HG03135 (cell line): ENCODE data around the gene ACOT8.
"Not testable (repeated sequence)": the region's sequence is repeated elsewhere in the genome, so short reads cannot be mapped to it uniquely, and the experiment has no call there.

Experiments used
- ATAC-seq: cut with Tn5 transposase; IDR thresholded peaks from one replicate; pipeline ENCODE4 v1.9.1; 2021; ENCODE audit warnings: mild to moderate bottlenecking, moderate library complexity; ENCODE audit not compliant: unreplicated experiment

Gene ACOT8

DNA sequence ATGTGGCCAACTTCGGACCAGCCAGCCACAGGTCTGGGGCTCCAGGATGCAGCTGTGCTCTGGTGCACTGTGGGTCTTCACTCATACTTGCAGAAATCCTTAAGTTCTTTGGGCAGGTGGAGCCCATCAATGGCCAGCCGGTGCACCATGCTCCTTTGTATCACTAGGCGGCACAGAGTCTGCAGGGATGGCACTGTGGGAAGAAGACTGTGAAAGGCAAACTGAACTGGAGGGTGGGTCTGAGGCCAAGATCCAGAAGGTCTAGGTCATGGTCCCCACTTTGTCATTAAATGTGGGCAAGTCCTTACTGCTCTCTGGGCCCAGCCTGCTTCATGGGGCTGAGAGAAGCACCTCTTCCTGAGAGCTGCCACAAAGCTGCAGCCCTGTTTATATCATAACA, 31.5 kb upstream of the ACOT8 start:
- ATAC-seq = no peak

DNA sequence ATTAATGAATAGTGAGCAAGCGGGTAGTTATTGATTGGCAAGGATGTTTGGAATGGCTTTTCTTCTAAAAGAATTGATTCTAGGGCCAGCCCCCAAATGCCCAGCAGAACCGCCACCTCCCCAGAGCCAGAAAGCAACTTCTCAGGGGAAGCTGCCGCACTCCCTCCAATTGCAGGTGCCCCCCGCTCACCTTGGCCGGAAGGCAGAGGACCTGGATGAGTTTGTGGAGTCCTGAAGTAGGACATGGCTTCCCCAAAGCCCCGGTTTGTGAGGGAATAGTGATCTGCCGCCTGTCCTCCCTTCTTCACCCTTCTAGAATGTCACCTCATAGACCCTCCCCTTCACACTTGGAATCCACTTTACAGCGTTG, 30.1 kb upstream of the ACOT8 start, which contains the start of gene SPATA25:
SPATA25 (minus strand) TSS at position 277 of the 370 bp plus-strand sequence; CDS start at position 245, 32 bp downstream.
- ATAC-seq = no peak

DNA sequence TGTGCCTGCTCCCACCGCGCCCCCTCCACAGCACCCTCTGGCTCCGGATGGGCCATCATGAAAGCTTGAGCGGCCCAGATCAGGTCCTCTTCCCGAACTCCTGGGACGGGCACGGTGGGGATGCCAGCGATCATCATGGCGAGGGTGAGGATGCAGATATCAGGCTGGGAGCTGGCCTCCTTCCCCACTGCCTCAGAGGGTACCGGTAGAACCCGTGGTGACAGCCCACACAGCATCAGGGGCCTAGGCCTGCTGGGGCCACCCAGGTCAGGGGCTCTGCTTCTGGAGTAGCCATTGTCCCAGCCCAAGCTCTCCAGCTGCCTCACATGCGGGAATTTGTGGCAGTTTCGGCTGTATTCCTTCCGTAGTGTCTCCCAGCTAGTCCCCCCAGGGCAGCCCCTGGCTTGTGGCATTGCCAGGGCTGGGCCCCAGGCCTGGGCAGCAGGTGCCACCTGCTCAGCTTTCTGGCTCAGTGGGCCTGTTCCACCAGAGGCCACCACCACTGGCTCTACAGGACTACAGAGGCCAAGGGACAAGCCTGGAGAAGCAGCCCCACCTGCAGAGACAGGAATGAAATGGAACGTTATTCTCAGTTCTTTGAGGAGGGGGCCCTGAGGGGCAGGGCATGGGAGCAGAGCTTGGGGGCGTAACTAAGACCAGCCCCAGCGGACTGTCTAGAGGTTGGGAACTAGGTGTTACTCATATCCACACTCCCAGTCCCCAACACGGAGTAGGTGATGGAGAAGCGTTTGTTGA, 29.6 kb upstream of the ACOT8 start:
- ATAC-seq = no peak

DNA sequence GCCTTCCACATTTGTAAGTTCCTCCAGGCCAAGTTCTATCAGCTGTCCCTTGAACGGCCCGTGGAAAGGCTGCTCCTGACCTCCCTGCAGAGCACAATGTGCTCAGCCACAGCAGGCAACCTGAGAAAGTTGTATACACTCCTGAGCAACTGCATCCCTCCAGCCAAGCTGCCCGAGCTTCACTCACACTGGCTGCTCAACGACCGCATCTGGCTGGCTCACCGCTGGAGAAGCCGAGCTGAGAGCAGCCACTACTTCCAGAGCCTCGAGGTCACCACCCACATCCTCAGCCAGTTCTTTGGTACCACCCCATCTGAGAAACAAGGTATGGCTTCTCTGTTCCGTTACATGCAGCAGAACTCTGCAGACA, 25.9 kb upstream of the ACOT8 start:
- ATAC-seq = no peak

DNA sequence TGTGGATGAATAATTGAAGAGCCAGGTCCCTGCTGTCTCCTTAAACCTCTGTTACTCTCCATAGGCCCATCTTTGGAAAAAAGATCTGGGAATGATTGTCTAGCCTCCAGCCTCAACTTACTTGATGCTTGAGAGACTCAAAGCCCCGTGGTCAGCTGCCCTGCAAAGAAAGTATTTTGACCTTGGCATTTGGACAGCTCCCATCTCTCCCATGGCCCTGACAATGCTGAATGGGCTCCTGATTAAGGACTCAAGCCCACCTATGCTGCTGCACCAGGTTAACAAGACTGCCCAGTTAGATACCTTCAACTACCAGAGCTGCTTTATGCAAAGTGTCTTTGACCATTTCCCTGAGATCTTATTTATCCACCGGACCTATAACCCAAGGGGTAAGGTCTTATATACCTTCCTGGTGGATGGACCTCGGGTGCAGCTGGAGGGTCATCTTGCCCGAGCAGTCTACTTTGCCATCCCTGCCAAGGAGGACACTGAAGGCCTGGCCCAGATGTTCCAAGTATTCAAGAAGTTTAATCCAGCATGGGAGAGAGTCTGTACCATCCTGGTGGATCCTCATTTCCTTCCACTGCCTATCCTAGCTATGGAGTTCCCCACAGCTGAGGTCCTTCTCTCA, 25.4 kb upstream of the ACOT8 start:
- no peak for ATAC-seq

DNA sequence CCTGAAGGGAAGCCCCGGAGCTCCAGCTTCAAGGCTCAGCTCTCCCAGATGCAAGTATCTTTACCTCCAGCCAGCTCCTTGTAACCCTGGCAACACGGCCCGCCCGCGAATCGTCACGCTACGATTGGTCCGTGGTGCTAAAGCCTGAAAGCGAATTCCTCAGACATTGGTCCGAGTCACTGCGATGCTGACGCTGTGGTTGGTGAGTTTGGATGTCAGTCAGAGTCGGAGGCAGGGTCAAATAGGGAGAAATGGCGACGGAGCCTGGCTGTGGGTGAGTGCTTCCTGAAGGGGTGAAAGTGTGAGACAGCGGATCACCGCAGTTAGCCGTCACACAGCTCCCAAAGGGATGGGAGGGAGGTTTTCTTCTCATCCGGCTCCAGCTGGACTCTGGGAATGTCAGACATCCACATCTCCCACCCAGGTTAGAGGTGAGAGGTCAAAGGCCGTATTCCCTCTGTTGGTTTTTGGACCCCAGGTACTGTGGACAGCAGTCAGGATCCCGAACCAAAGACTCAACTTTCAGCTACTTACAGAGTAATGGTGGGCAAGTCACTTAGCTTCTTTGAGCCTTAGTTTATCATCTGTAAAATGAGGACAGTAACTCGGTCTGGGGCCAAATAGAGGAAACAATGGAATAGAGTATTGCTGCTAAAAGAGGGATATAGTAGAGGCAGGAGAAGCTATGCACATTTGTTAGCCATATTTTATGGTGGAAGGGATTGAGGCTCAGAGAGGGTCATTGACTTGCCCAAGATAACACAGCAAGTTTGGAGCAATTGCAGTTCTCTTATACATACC, 24.0 kb upstream of the ACOT8 start, which contains the start of gene ZSWIM1:
ZSWIM1 (plus strand) TSS at position 240 of the 801 bp plus-strand sequence. CDS start 1,366 bp downstream, outside the sequence.
- peak; percentile 97 for ATAC-seq

DNA sequence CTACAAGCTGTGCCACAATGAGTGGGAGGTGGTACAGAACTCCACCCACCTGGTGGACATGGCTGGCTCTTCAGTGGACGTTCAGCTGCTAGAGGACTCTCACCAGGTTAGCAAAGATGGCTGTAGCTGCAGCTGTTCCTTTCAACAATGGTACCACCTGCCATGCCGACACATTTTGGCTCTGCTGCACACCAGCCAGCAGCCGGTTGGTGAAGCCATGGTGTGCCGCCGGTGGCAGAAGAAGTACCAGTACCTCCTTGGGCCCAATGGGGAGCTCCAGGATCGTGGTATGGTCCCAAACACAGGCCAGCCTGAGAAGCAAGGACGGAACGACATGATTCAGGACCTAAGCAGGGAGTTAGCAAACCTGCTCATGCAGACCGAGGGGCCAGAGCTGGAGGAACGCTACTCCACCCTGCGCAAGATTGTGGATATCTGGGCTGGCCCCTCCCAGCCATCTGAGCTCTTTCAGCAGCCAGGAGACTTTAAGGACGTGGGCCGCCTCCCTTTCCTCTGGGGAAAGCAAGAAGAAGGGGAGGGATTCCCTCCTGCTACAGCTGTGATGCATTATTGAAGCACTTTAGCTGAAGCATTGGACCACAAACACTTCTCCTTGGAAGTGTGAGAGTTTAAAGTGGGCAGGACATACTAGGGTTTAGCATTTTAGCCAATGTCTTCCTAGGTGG, 21.0 kb upstream of the ACOT8 start:
- no peak for ATAC-seq

DNA sequence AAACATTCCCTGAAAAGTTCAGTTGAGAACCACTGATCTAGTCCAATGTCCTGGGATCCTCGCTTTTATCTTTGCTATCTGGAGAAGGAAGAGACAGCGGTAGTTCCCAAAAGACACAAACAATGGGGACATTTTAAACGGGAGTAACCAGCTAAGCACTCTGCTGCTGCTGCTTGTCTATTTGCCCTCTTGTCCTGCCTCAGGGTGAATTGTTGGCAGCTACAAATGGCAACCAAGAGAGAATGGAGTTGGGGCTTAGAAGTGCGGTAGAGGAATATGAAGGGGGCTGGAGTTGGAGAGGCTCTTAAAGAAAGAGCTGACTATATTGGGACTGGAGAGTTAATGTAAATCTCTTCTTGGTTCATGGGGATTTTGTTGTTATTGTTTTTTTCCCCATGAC, 17.4 kb upstream of the ACOT8 start:
- ATAC-seq = no peak

DNA sequence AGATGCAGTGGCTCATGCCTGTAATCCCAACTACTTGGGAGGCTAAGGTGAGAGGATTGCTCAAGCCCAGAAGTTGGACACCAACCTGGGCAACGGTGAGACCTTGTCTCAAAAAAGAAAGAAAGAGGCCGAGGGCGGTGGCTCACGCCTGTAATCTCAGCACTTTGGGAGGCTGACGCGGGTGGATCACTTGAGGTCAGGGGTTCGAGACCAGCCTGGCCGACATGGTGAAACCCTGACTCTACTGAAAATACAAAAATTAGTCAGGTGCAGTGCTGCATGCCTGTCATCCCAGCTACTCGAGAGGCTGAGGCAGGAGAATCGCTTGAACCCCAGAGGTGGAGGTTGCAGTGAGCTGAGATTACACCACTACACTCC, 16.9 kb upstream of the ACOT8 start:
- ATAC-seq = not testable (repeated sequence)

DNA sequence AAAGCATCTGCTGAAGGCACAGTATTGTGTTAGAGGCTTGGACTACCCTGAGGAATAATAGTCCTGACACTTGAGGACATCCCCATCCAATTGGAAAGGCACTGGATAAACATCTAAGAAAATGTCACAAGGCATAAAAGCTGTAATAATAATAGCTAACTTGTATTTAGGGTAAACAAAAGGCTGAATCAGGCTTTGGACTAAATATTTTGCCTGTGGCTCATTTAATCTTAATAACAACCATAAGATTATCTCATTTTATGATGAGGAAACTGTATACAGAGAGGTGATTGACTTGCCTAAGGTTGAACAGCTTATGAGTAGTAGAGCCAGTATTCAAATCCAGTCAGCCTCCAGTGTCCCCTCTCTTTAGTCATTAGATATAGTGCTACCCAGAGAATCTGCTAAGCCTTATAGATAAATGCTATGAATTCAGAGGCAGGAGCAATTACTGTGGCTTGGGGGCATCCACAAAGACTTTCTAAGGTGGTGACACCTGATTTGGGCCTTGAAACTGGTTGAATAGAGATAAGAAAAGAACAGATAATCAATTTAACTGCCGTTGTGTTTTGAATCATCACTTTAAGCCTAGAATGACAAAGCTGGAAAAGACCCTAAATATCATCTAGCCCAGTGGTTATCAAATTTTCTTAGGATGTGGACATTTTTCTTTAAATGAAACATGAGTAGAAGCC, 16.4 kb upstream of the ACOT8 start:
- no peak for ATAC-seq

DNA sequence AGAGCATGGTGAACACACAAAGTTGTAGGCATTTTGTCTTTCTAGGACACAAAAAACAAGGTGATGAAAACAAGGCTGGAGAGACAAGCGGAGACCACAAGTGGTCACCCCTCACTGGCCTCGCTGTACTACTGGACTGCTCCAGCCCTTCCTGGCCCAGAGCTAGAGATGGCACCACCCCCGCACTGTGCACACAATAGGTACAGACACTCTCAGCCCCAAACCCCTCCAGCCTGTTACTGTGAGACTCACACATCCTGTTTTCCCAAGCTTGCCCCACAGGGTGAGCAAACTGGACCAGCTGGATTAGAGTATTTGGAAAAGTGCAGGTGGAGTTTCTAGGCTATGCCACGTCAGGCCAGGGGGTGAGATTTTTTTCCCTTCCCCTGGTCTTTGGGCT, 15.4 kb upstream of the ACOT8 start:
- ATAC-seq = no peak

DNA sequence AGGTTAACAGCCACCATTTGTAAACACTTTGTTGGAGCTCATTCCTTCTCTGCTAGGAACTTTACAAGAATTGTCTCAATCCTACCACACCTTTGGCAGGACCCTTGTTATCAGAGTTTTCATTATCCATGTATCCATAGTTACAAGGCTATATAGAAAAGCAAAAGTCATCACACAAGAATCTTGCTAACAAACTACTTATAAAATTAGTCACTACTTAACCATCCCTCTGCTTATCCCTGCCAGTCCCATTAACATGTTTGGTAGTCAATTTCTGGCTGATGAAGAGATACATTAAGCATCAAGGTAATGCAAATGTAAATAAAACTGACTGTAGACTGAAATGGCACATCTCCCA, 10.6 kb upstream of the ACOT8 start:
- no peak for ATAC-seq

DNA sequence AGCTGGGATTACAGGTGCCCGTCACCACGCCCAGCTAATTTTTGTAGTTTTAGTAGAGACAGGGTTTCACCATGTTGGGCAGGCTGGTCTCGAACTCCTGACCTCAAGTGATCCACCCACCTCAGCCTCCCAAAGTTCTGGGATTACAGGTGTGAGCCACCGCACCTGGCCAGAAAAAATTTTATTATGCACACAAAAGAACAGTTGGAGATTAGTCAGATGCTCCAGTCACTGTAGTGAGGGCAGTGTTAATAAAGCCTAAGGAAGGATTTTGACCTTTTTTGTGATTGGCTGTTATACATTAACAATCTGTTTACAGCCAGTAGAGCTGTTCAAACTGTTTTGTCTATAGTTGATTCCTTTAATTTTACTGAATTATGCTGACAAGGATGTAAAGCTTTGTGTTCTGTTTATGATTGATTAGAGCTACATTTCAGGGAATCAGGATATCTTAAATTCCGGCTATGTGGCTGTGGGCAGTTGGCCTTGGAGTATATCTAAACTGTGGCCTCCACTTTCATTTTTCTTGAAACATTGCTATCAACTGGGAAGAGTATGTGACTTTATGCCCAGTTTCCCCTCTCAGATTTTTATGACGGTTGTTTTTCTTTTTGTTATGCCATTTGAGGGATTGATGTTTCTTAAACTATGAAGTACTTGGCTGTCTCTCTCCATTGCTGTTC, 10.1 kb upstream of the ACOT8 start:
- ATAC-seq = no peak

DNA sequence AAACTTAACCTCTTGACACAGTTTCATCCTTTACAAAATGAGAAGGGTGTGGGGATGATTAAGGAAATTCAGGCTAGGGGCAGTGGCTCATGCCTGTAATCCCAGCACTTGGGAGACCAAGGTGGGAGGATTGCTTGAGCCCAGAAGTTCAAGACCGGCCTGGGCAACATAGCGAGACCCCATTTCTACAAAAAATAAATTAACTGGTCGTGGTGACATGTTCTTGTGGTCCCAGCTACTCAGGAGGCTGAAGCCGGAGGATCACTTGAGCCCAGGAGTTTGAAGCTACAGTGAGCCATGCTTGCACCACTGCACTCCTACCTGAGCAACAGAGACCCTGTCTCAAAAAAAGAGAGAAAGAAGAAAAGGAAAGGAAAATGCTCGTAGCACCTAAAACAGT, 9.3 kb upstream of the ACOT8 start:
- no peak for ATAC-seq

DNA sequence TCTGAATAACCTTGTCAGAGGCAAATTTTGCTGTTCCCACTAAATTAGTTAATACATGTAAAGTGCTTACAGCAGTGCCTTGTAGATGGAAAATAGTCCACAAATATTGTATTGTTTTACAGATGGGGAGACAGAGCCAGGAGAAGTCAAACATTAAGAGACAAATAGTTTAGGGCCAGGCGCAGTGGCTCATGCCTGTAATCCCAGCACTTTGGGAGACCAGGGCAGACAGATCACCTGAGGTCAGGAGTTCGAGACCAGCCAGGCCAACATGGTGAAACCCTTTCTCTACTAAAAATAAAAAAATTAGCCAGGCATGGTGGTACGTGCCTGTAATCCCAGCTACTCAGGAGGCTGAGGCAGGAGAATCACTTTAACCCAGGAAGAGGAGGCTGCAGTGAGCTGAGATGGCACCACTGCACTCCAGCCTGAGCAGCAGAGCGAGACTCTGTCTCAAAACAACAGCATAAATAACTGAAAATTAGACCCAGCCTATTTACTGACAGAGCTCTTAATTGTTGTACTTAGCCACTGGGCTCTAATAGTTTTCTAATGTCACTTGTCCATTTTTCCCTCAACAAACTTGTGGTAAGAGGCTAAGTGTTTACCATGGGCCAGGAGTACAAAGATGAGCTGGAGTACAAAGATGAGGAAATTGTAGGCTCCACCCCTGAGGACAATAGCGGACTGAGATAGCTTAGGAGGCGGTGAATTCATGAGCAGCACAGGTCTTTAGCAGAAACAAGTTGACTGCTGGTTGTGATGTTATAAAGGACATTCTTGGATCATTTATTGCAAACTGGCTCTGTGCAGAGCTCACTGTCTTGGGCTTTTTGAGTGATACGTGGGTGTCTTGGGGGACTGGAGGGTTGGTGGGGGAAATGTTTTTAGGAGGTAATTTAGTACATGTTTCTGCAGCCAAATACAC, 6.6 kb upstream of the ACOT8 start:
- no peak for ATAC-seq

DNA sequence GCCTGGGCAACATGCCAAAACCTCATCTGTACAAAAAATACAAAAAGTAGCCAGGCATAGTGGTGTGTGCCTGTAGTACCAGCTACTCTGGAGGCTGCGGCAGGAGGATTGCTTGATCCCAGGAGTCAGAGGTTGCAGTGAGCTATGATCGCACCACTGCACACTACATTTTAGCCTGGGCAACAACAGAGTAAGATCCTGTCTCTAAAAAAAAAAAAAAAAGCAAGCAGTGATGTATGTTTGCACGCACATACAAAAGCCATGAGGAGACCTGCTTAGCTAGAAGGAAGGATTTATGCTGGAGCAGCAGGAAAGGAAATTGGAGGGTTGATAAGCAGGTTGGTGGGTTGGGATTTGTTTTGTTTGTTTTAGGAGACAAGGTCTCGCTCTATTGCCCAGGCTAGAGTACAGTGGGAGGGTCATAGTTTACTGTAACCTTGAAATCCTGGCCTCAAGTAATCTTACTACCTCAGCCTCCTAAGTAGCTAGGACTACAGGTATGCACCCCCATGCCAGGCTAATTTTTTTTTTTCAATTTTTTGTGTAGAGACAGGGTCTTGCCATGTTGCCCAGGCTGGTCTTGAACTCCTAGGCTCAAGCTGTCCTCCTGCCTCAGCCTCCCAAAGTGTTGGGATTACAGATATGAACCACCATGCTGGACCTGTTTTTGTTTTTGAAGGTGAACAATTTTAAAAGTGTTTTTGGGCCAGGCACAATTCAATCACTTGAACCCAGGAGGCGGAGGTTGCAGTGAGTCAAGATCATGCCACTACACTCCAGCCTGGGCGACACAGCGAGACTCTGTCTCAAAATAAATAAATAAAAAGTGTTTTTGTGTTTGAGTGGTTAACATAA, 4.3 kb upstream of the ACOT8 start:
- no peak for ATAC-seq

DNA sequence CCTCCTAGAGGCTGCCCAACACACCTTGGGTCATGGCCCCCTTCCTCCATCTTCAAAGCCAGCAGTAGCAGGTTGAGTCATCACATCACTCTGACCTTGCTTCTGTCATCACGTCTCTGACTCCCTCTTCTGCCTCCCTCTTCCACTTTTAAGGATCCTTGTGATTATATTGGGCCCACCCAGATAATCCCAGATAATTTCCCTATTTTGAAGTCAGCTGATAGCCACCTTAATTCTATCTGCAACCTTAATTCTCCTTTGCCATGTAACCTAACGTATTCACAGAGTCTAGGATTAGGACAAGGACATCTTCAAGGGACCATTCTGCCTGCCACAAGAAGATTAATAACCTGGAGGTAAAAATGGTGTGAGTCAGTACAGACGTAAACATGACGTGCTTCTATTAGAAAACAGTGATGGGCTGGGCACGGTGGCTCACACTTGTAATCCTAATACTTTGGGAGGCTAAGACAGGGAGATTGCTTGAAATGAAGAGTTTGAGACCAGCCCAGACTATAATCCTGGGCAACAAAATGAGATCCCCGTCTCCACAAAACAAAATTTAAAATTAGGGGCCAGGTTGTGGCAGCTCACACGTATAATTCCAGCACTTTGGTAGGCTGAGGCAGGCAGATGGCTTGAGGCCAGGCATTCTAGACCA, 3.5 kb upstream of the ACOT8 start:
- ATAC-seq = no peak

DNA sequence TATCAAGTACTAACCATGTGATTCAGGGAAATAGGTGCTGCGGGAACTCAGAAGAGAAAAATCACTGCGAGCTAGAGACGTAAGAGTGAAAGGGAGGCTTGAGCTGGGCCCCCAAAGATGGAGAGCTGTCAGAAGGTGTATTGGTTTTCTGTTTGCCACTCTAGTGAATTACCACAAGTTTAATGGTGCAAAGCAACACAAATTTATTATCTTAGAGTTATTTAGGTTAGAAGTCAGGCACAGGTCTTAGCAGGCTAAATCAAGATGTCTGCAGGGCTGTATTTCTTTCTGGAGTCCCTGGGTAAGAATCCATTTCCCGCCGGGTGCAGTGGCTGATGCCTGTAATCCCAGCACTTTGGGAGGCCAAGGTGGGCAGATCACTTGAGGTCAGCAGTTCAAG, 2.7 kb upstream of the ACOT8 start:
- no peak for ATAC-seq
